Keratinocyte (primary cell): ENCODE data around the gene GBX2. TPM values are rescaled to one million over a fixed set of nuclear protein-coding genes. Genes with fewer than 3 reads are reported as not detected.
A peak's percentile ranks its signal among the peaks of the same experiment; 100 is the strongest.

ENCODE experiments used
- DNase-seq: peaks from one replicate; pipeline ENCODE4 v3.0.0-alpha.2; 2011; ENCODE audit warnings: low read depth, missing footprints, low spot score
- FAIRE-seq: peaks from 2 replicates; lab custom pipeline; 2011; peaks lifted over from hg19 to GRCh38; lab: Jason Lieb, UNC
- H2AFZ ChIP-seq: 2 replicates; pipeline ENCODE4 v1.6.0; 2012; ENCODE audit warnings: low read length, control low read depth, inconsistent platforms; ENCODE audit not compliant: control insufficient read depth
- H3K27ac ChIP-seq: 2 replicates; pipeline ENCODE4 v1.5.1; 2011; ENCODE audit warnings: low read length; ENCODE audit not compliant: control insufficient read depth, insufficient read depth
- H3K27me3 ChIP-seq: 3 replicates; pipeline ENCODE4 v1.6.0; 2011; ENCODE audit warnings: low read length; ENCODE audit not compliant: control insufficient read depth, insufficient read depth; ENCODE audit errors: extremely low read depth
- H3K36me3 ChIP-seq, 2 experiments: 2 replicates in 1 of 2; 3 replicates in 1 of 2; pipeline ENCODE4 v1.5.1; 2011; ENCODE audit warnings: low read length in 2 of 2, mild to moderate bottlenecking in 1 of 2; ENCODE audit not compliant: control insufficient read depth in 2 of 2, insufficient read depth in 2 of 2; ENCODE audit errors: extremely low read depth in 1 of 2
- H3K4me1 ChIP-seq: 3 replicates; pipeline ENCODE4 v1.5.1; 2011; ENCODE audit warnings: low read length; ENCODE audit not compliant: control insufficient read depth, insufficient read depth; ENCODE audit errors: extremely low read depth
- H3K4me2 ChIP-seq: 3 replicates; pipeline ENCODE4 v1.6.0; 2011; ENCODE audit warnings: low read depth, low read length; ENCODE audit not compliant: control insufficient read depth, insufficient read depth; ENCODE audit errors: extremely low read depth
- H3K4me3 ChIP-seq, 3 experiments: fragments of 200-600 bp in 1 of 3; sonication (generic) in 1 of 3; 2 replicates in 2 of 3; 3 replicates in 1 of 3; pipeline ENCODE4 v1.5.1; 2011 to 2016; ENCODE audit warnings: low read length in 3 of 3, mild to moderate bottlenecking in 3 of 3, control low read depth in 2 of 3, inconsistent platforms in 1 of 3, low read depth in 1 of 3, mixed read lengths in 1 of 3, mixed run types in 1 of 3, moderate library complexity in 1 of 3; ENCODE audit not compliant: control insufficient read depth in 2 of 3, insufficient read depth in 2 of 3; ENCODE audit errors: extremely low read depth in 1 of 3
- H3K79me2 ChIP-seq: 2 replicates; pipeline ENCODE4 v1.6.0; 2012; ENCODE audit warnings: low read length; ENCODE audit not compliant: control insufficient read depth, insufficient read depth
- H3K9ac ChIP-seq: 3 replicates; pipeline ENCODE4 v1.6.0; 2011; ENCODE audit warnings: low read length; ENCODE audit not compliant: control insufficient read depth, insufficient read depth; ENCODE audit errors: extremely low read depth
- H3K9me1 ChIP-seq: 3 replicates; pipeline ENCODE4 v1.6.0; 2011; ENCODE audit warnings: low read length; ENCODE audit not compliant: control insufficient read depth, insufficient read depth; ENCODE audit errors: extremely low read depth
- H3K9me3 ChIP-seq: 2 replicates; pipeline ENCODE4 v1.5.1; 2012; ENCODE audit warnings: low read depth, low read length; ENCODE audit not compliant: control insufficient read depth
- H4K20me1 ChIP-seq: 3 replicates; pipeline ENCODE4 v1.6.0; 2011; ENCODE audit warnings: low read length; ENCODE audit not compliant: control insufficient read depth, insufficient read depth; ENCODE audit errors: extremely low read depth
- CTCF ChIP-seq, 3 experiments: IDR thresholded peaks in 1 of 3; conservative IDR thresholded peaks in 1 of 3; optimal IDR thresholded peaks in 1 of 3; 2 replicates in 2 of 3; 3 replicates in 1 of 3; pipeline versions ENCODE3 to v1.5.1; 2011; ENCODE audit warnings: low read length in 3 of 3, mild to moderate bottlenecking in 3 of 3, moderate library complexity in 2 of 3, control low read depth in 1 of 3, inconsistent platforms in 1 of 3; ENCODE audit not compliant: insufficient read depth in 2 of 3; ENCODE audit errors: extremely low read depth in 1 of 3
- EZH2 ChIP-seq: IDR thresholded peaks from one replicate; pipeline ENCODE4 v1.6.1; 2012; ENCODE audit warnings: inconsistent platforms, mild to moderate bottlenecking, low read length, moderate library complexity
- dilution Hi-C: fragments of 300-500 bp; cut with MboI; formaldehyde crosslinking; loops from one replicate; pipeline ENCODE4 v1.7.0; 2020; ENCODE audit warnings: low sequenced_read_pairs; ENCODE audit not compliant: extremely low pct_ligation_motif_present
- polyA plus RNA-seq, 5 experiments: library from polyadenylated mRNA; depleted of rRNA in 3 of 5; stranded (reverse) in 3 of 5; stranded (forward) in 1 of 5; unstranded in 1 of 5; fragments of >200 nt; gene quantifications; 1 replicate in 1 of 5; 2 replicates in 3 of 5; 3 replicates in 1 of 5; pipeline versions ENCODE4 v1.2.1 to v1.2.3, GENCODE V29; 2011 to 2012; ENCODE audit warnings: missing spikeins in 2 of 5, low read depth in 1 of 5, low replicate concordance in 1 of 5

Gene GBX2
- polyA plus RNA-seq, 1 donor (not counting 4 experiments of a cell fraction or from before 2014, with no cell fraction given), result 0.17 TPM

DNA sequence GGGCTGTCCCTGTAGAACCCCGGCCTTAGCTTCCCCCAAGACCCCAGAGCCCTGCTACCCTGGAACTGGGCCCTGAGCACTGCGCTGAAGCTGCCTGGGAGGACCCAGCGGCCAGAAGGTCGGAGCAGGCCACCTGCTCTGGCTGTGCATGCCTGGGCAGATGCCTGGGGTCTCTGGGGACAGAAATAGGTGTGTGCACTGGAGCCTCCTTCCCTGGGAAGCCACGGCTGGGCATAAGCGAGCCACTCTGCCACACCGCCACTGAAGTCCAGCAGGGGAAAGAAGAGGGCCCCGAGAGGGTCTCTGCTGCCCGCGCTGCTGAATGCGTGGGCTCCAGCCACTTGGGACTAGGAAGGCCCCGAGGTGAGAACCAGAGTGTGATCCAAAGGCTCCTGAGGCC is 6.7 kb downstream of the GBX2 start:
- Histone ChIP-seq H3K79me2 (no peaks in the 10 kb centered on the region), H3K9me3 (no peaks in the 10 kb centered on the region), H3K4me1 (peaks cover 20% of the 10 kb centered on the region), H3K4me2 (peak overlapping the region; percentile 64), H3K4me3 (no peak overlapping the region), H4K20me1 (no peaks in the 10 kb centered on the region), H3K36me3 (no peaks in the 10 kb centered on the region), H3K27ac (no peak overlapping the region), H3K9ac (no peak overlapping the region), H3K9me1 (no peaks in the 10 kb centered on the region), H3K27me3 (peaks cover 48% of the 10 kb centered on the region), H2AFZ (no peak overlapping the region)
- FAIRE-seq (no peak), DNase-seq (no peak)
- dilution Hi-C loops, result no loop called here
- TF ChIP-seq EZH2 (no peak), CTCF (optimal IDR thresholded peaks at IDR 0.05 in 1 of 3, IDR thresholded peaks at IDR 0.05 in 1 of 3, conservative IDR thresholded peaks at IDR 0.05 in 1 of 3; ENCODE audit: extremely low read depth in 1 of 3, insufficient read depth in 2 of 3, low read length in 3 of 3) (no peak)

DNA sequence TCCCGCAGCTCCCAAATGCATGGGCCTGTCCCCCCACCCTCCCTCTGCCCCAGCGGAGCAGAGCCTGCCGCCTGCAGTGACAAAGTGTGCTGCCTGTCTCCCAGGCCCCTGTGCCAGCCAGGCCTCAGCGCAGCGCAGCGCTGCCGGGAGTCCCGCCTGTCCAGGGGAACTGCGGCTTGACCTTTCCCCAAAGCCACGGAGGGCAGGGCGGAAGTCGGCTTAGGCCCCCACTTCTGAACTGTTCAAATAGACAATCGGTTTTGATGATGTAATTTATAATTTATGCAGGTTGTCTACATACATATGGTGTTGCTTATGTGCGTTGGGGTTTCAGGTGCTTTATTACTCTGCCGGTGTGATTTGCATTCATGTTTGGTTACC is 7.1 kb downstream of the GBX2 start:
- DNase-seq (no peak), FAIRE-seq (no peak)
- Histone ChIP-seq H3K9ac (no peak overlapping the region), H3K9me1 (no peaks in the 10 kb centered on the region), H3K4me3 (no peak overlapping the region), H4K20me1 (no peaks in the 10 kb centered on the region), H3K4me1 (peaks cover 19% of the 10 kb centered on the region), H3K9me3 (no peaks in the 10 kb centered on the region), H3K4me2 (no peak overlapping the region), H3K79me2 (no peaks in the 10 kb centered on the region), H3K27ac (no peak overlapping the region), H3K36me3 (no peaks in the 10 kb centered on the region), H3K27me3 (peaks cover 44% of the 10 kb centered on the region), H2AFZ (no peak overlapping the region)
- TF ChIP-seq EZH2, result no peak
- TF ChIP-seq CTCF (optimal IDR thresholded peaks at IDR 0.05 in 1 of 3, IDR thresholded peaks at IDR 0.05 in 1 of 3, conservative IDR thresholded peaks at IDR 0.05 in 1 of 3; ENCODE audit: extremely low read depth in 1 of 3, insufficient read depth in 2 of 3, low read length in 3 of 3), result no peak
- dilution Hi-C loops, result no loop called here
